Ascending aorta (tissue), 2 donors: ENCODE results near the gene FAM117B. TPM values are rescaled to one million over a fixed set of nuclear protein-coding genes. Genes with fewer than 3 reads are reported as not detected.

Experiments
- DNase-seq, 2 donors: peaks; one replicate each; pipeline ENCODE4 v3.0.0-alpha.2; 2019; ENCODE audit warnings: low spot score in 2 of 2
- H3K27ac ChIP-seq, 2 donors: fragments of 200-600 bp; sonication (generic); one replicate each; pipeline ENCODE4 v1.5.1; 2016 to 2017; ENCODE audit warnings: mild to moderate bottlenecking in 1 of 2
- H3K27me3 ChIP-seq: fragments of 200-600 bp; sonication (generic); one replicate; pipeline ENCODE4 v1.5.1; 2017
- H3K36me3 ChIP-seq, 2 donors: fragments of 200-600 bp; sonication (generic); one replicate each; pipeline ENCODE4 v1.5.1; 2016
- H3K4me1 ChIP-seq, 2 donors: fragments of 200-600 bp; sonication (generic); one replicate each; pipeline ENCODE4 v1.5.1; 2016 to 2017; ENCODE audit warnings: mild to moderate bottlenecking in 1 of 2
- H3K4me3 ChIP-seq, 2 donors: fragments of 200-600 bp; sonication (generic); one replicate each; pipeline ENCODE4 v1.5.1; 2016 to 2017; ENCODE audit warnings: mild to moderate bottlenecking in 1 of 2
- H3K9me3 ChIP-seq, 2 donors: fragments of 200-600 bp; sonication (generic); one replicate each; pipeline ENCODE4 v1.5.1; 2016
- intact Hi-C: fragments of 100-400 bp; cut with DNase I; formaldehyde crosslinking; loops from one replicate; pipeline ENCODE4 v1.15.1; 2023
- total RNA-seq: library from RNA; depleted of rRNA; stranded (reverse); fragments of >200 nt; gene quantifications from one replicate; pipeline ENCODE4 v1.1.0, GENCODE V29; 2016
- TF ChIP-seq, protein P1 (sequence below), 3 experiments: fragments of 200-600 bp in 2 of 3; fragments of 450-650 bp in 1 of 3; sonication (generic) in 2 of 3; IDR thresholded peaks; one replicate each; pipeline ENCODE4 v1.5.1; 2016 to 2019; ENCODE audit warnings: antibody characterized with exemption in 3 of 3, mild to moderate bottlenecking in 1 of 3, moderate library complexity in 1 of 3

FAM117B gene
- total RNA-seq, 1 donor from 2014 or later: 30.1 TPM

DNA sequence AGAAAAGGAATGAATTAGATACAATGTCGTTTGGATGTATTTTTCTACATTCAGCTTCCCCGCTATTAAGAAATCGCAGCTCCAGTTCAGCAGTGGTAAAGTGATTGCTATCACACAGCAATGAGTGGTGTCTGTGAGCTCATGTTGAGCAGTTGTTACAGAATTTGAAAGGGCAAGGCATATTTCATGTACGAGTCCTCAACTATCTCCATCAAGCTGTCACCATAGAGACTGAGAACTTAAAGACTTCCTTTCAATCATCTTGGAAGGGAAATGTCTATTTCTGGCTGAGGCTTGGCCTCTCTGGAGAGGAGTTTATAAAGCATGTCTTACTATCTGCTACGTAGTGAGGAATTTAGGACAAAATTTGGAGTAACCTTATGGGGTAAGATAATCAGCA, 24.4 kb upstream of the FAM117B start:
- no peak overlapping the region for H3K4me3 ChIP-seq
- H3K4me1 ChIP-seq: no peaks in the 10 kb centered on the region
- intact Hi-C loops: no loop called here
- DNase-seq: no peak
- no peaks in the 10 kb centered on the region for H3K9me3 ChIP-seq
- no peaks in the 10 kb centered on the region for H3K27me3 ChIP-seq
- H3K27ac ChIP-seq: no peak overlapping the region
- TF ChIP-seq, protein P1, sequence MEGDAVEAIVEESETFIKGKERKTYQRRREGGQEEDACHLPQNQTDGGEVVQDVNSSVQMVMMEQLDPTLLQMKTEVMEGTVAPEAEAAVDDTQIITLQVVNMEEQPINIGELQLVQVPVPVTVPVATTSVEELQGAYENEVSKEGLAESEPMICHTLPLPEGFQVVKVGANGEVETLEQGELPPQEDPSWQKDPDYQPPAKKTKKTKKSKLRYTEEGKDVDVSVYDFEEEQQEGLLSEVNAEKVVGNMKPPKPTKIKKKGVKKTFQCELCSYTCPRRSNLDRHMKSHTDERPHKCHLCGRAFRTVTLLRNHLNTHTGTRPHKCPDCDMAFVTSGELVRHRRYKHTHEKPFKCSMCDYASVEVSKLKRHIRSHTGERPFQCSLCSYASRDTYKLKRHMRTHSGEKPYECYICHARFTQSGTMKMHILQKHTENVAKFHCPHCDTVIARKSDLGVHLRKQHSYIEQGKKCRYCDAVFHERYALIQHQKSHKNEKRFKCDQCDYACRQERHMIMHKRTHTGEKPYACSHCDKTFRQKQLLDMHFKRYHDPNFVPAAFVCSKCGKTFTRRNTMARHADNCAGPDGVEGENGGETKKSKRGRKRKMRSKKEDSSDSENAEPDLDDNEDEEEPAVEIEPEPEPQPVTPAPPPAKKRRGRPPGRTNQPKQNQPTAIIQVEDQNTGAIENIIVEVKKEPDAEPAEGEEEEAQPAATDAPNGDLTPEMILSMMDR (IDR thresholded peaks at IDR 0.05): no peak
- H3K36me3 ChIP-seq: no peaks in the 10 kb centered on the region

DNA sequence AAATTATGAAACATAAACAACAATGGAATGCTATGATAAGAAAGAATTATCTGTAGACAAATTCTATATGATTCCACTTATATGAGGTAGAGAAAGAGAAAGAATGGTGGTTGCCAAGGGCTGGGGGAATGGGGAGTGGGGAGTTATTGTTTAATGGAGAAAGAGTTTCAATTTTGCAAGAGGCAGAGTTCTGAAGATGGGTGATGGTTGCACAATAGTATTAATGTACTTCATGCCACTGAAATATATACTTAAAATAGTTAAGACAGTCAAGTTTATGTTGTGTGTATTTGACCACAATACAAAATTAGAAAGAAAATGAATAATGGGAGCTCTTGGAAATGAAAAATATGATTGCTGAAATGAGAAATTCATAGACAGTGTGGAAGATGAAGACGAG, 22.6 kb upstream of the FAM117B start:
- Histone ChIP-seq H3K4me3 (no peak overlapping the region), H3K4me1 (no peaks in the 10 kb centered on the region), H3K9me3 (no peaks in the 10 kb centered on the region), H3K36me3 (no peaks in the 10 kb centered on the region), H3K27me3 (no peaks in the 10 kb centered on the region), H3K27ac (no peak overlapping the region)
- TF ChIP-seq, protein P1 (IDR thresholded peaks at IDR 0.05): no peak
- intact Hi-C loops: no loop called here
- no peak for DNase-seq

DNA sequence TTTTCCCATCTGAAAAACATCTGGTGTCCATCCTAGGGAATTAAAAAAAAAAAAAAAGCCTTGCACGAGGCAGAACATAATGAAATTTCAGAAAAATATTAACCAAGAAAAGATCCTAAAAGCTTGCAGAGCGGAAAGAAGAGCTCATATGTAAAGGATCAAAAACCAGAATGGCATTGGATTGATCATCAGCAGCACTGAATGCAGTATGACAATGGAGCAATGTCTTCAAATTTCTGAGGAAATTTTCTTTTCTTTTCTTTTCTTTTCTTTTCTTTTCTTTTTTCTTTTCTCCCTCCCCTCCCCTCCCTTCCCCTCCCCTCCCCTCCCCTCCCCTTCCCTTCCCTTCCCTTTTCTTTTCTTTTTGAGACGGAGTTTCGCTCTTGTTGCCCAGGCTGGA, 21.3 kb upstream of the FAM117B start:
- no peak overlapping the region for H3K4me3 ChIP-seq
- intact Hi-C loops: no loop called here
- no peaks in the 10 kb centered on the region for H3K27me3 ChIP-seq
- no peak overlapping the region for H3K27ac ChIP-seq
- no peak for DNase-seq
- no peaks in the 10 kb centered on the region for H3K9me3 ChIP-seq
- no peaks in the 10 kb centered on the region for H3K4me1 ChIP-seq
- no peaks in the 10 kb centered on the region for H3K36me3 ChIP-seq
- TF ChIP-seq, protein P1 (IDR thresholded peaks at IDR 0.05): no peak

DNA sequence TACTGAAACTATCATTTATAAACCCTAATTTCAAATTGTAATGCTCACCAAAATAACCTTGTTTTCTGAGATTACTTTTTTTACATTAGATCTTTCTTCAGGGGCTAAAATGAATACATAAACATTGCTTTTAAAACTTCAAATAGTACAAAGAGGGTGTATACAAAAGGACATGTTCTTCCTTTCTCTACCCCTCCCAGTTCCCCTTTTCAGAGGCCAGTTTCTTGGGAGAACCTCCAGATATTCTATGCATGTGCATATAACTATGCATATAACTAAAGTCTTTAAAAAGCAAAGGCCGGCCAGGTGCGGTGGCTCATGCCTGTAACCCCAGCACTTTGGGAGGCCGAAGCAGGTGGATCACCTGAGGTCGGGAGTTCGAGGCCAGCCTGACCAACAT, 10.6 kb upstream of the FAM117B start:
- intact Hi-C loops: no loop called here

DNA sequence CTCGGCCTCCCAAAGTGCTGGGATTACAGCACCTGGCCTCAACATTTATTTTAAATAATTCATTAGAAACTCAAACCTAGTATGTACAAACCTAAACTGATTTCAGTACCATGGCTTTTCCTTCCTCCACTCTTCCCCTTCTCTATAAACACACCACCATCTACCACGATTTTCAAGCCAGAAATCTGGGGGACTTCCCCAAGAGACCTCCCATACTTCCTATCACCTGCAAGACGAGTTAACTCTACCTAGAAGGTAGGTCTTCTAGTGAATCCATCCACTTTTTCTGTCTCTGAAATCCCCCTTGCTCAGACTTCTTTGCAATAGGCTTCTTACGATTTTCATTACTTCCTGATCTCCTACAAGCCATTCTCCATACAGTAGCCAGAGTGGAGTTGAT, 7.7 kb upstream of the FAM117B start:
- H3K9me3 ChIP-seq: no peaks in the 10 kb centered on the region
- no peak overlapping the region for H3K4me3 ChIP-seq
- intact Hi-C loops: no loop called here
- TF ChIP-seq, protein P1 (IDR thresholded peaks at IDR 0.05): no peak
- DNase-seq: no peak
- no peaks in the 10 kb centered on the region for H3K27me3 ChIP-seq
- H3K4me1 ChIP-seq: no peaks in the 10 kb centered on the region
- no peak overlapping the region for H3K27ac ChIP-seq
- H3K36me3 ChIP-seq: no peaks in the 10 kb centered on the region

More for the DNA sequence above, 10.6 kb upstream of the FAM117B start:
- no peaks in the 10 kb centered on the region for H3K27me3 ChIP-seq
- H3K9me3 ChIP-seq: no peaks in the 10 kb centered on the region
- no peak overlapping the region for H3K4me3 ChIP-seq
- no peaks in the 10 kb centered on the region for H3K4me1 ChIP-seq
- TF ChIP-seq, protein P1 (IDR thresholded peaks at IDR 0.05): no peak
- no peak for DNase-seq
- H3K27ac ChIP-seq: no peak overlapping the region
- H3K36me3 ChIP-seq: no peaks in the 10 kb centered on the region

DNA sequence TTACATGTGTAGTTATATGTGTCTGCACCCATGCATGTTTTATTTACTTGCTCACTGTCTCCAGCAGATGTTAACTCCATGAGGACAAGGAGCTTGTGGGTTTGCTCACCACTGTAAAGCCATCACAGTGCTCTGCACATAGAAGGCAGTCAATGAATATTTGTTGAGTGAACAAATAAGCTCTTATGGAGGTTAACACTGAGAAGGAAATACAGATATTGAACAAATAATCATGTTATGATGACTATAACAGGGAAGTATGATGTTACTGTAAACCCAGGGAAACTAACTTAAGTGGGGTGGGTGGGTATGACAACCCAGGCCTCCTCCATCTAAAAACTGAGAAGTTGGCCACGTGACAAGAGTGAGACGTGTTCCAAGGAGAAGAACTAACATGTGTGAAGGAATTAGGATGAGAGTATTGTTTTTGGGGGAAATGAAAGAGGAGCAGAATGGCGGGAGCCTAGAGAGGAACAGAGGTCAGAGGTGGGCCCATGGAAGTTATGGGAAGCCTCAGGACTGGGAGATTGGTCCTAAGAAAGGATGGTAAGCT, 6.0 kb upstream of the FAM117B start:
- Histone ChIP-seq H3K27ac (no peak overlapping the region), H3K4me3 (no peak overlapping the region), H3K4me1 (peaks cover 0 to 4% of the 10 kb centered on the region in 2 donors), H3K36me3 (no peaks in the 10 kb centered on the region), H3K27me3 (no peaks in the 10 kb centered on the region), H3K9me3 (no peaks in the 10 kb centered on the region)
- intact Hi-C loops: no loop called here
- no peak for DNase-seq
- TF ChIP-seq, protein P1 (IDR thresholded peaks at IDR 0.05): no peak
